ENCODE data around the gene FSHR.

GRCh38 chr2:49105506-49105905 is 48.8 kb downstream of the FSHR start:
- TF ChIP-seq ZFP3 (CRISPR knock-in tag; IDR thresholded peaks at IDR 0.05) (no peak), BACH2 (CRISPR knock-in tag; IDR thresholded peaks at IDR 0.05; ENCODE audit: borderline replicate concordance) (no peak), RARB (CRISPR knock-in tag; IDR thresholded peaks at IDR 0.05) (no peak), SNAI2 (CRISPR knock-in tag; IDR thresholded peaks at IDR 0.05) (no peak), CREB5 (CRISPR knock-in tag; IDR thresholded peaks at IDR 0.05; ENCODE audit: low read depth) (no peak), ARNTL (CRISPR knock-in tag; IDR thresholded peaks at IDR 0.05; ENCODE audit: borderline replicate concordance, low read depth) (no peak)
- TF ChIP-seq, protein P1, sequence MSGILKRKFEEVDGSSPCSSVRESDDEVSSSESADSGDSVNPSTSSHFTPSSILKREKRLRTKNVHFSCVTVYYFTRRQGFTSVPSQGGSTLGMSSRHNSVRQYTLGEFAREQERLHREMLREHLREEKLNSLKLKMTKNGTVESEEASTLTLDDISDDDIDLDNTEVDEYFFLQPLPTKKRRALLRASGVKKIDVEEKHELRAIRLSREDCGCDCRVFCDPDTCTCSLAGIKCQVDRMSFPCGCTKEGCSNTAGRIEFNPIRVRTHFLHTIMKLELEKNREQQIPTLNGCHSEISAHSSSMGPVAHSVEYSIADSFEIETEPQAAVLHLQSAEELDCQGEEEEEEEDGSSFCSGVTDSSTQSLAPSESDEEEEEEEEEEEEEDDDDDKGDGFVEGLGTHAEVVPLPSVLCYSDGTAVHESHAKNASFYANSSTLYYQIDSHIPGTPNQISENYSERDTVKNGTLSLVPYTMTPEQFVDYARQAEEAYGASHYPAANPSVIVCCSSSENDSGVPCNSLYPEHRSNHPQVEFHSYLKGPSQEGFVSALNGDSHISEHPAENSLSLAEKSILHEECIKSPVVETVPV (CRISPR knock-in tag; IDR thresholded peaks at IDR 0.05), result no peak

Data from SK-N-SH treated with all-trans-retinoic acid at 6 μM for 48 hours (cell line).